GM12801 (cell line): ENCODE results near the gene MICA.

Source experiments
- TF ChIP-seq, protein P1 (sequence below): IDR thresholded peaks from one replicate; pipeline ENCODE4 v1.5.1; 2011; ENCODE audit warnings: control low read depth; ENCODE audit not compliant: insufficient read length; ENCODE audit errors: extremely low read depth

MICA gene

DNA sequence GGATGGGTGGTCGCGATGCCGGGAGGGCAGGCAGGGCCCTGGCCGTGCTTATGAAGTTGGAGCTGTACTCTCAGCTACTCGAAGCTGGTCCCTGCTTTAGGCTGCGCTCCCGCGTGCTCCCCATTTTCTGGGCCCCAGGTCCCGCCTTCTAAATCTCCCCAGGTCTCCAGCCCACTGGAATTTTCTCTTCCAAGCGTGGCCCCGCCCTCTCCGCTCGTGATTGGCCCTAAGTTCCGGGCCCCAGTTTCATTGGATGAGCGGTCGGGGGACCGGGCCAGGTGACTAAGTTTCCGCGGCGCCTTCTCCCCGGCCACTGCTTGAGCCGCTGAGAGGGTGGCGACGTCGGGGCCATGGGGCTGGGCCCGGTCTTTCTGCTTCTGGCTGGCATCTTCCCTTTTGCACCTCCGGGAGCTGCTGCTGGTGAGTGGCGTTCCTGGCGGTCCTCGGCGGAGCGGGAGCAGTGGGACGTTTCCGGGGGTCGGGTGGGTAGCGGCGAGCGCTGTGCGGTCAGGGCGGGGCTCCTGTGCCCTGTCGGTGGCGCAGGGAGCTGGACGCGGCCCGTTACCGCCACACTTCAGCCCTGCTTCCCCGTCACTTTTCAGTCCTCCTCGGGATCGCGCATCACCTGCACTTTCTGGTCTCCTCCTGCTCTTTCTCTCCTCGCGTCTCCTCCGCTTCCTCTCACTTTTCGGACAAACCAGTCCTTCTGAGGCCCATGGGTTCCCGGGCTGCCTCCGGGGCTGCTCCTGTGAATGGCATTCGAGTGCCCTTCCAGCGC is at the start of gene MICA:
Gene MICA, plus strand, starts transcription at position 313 of the 778 bp plus-strand sequence. Its CDS starts 38 bp downstream, at position 351.
- TF ChIP-seq, protein P1, sequence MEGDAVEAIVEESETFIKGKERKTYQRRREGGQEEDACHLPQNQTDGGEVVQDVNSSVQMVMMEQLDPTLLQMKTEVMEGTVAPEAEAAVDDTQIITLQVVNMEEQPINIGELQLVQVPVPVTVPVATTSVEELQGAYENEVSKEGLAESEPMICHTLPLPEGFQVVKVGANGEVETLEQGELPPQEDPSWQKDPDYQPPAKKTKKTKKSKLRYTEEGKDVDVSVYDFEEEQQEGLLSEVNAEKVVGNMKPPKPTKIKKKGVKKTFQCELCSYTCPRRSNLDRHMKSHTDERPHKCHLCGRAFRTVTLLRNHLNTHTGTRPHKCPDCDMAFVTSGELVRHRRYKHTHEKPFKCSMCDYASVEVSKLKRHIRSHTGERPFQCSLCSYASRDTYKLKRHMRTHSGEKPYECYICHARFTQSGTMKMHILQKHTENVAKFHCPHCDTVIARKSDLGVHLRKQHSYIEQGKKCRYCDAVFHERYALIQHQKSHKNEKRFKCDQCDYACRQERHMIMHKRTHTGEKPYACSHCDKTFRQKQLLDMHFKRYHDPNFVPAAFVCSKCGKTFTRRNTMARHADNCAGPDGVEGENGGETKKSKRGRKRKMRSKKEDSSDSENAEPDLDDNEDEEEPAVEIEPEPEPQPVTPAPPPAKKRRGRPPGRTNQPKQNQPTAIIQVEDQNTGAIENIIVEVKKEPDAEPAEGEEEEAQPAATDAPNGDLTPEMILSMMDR, result no peak

GRCh38 chr6:31354158-31354863 is 49.1 kb upstream of the MICA start:
- TF ChIP-seq, protein P1, result no peak

DNA sequence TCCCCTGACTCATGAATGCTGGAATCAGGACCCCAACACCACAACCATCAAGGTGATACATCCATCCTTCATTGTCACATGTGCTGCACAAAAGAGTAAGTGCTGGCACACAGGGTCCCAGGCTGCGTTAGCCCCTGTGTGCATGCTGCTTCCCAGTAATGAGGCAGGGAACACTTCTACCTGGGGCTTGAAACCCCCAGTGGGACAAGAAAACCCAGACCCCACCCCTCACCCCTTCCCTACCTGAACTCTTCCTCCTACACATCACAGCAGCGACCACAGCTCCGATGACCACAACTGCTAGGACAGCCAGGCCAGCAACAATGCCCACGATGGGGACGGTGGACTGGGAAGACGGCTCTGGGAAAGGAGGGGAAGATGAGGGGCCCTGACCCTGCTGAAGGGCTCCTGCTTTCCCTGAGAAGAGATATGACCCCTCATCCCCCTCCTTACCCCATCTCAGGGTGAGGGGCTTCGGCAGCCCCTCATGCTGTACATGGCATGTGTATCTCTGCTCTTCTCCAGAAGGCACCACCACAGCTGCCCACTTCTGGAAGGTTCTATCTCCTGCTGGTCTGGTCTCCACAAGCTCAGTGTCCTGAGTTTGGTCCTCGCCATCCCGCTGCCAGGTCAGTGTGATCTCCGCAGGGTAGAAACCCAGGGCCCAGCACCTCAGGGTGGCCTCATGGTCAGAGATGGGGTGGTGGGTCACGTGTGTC is 48.4 kb upstream of the MICA start:
- TF ChIP-seq, protein P1, result no peak

GRCh38 chr6:31355583-31355948 is 47.8 kb upstream of the MICA start:
- TF ChIP-seq, protein P1, result no peak

DNA sequence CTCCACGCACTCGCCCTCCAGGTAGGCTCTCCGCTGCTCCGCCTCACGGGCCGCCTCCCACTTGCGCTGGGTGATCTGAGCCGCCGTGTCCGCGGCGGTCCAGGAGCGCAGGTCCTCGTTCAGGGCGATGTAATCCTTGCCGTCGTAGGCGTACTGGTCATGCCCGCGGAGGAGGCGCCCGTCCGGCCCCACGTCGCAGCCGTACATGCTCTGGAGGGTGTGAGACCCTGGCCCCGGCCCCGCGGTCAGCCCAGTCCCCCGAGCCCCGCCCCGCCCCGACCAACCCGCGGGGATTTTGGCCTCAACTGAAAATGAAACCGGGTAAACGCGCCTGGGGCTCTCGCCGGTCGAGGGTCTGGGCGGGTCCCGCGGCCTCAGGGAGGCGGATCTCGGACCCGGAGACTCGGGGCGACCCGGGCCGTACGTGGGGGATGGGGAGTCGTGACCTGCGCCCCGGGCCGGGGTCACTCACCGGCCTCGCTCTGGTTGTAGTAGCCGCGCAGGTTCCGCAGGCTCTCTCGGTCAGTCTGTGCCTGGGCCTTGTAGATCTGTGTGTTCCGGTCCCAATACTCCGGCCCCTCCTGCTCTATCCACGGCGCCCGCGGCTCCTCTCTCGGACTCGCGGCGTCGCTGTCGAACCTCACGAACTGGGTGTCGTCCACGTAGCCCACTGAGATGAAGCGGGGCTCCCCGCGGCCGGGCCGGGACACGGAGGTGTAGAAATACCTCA is 47.0 kb upstream of the MICA start:
- TF ChIP-seq, protein P1, result no peak

DNA sequence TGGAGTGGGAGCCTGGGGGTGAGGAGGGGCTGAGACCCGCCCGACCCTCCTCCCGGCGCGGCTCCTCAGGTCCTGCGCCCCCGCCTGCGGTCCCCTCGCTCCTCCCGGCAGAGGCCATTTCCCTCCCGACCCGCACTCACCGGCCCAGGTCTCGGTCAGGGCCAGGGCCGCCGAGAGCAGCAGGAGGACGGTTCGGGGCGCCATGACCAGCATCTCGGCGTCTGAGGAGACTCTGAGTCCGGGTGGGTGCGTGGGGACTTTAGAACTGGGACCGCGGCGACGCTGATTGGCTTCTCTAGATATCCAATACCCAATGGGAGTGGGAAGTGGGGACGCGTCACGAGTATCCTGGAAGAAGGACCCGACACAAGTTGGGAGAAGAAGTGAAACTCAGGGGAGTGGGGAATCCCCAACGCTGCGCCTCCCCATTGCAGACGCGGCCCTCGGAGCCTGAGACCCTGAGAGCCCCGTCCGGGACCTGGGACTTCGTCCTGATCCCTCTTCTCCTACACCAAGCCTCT is 46.4 kb upstream of the MICA start, which contains the start of gene HLA-B:
Gene HLA-B, minus strand, starts transcription at position 234 of the 521 bp plus-strand sequence. Its CDS starts 21 bp downstream, at position 213.
- TF ChIP-seq, protein P1, result no peak
